ENCODE measurements around the gene GNA15.
A peak's percentile ranks its signal among the peaks of the same experiment; 100 is the strongest.
"Not testable (repeated sequence)": the region's sequence is repeated elsewhere in the genome, so short reads cannot be mapped to it uniquely, and the experiment has no call there.

The GNA15 gene, protein sequence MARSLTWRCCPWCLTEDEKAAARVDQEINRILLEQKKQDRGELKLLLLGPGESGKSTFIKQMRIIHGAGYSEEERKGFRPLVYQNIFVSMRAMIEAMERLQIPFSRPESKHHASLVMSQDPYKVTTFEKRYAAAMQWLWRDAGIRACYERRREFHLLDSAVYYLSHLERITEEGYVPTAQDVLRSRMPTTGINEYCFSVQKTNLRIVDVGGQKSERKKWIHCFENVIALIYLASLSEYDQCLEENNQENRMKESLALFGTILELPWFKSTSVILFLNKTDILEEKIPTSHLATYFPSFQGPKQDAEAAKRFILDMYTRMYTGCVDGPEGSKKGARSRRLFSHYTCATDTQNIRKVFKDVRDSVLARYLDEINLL

GRCh38 chr19:3135961-3136683 is at the start of gene GNA15:
GNA15 (plus strand) TSS chr19:3136033; CDS start chr19:3136451, 418 bp downstream.
- no peaks in the 10 kb centered on the region for H3K36me3 Mint-ChIP-seq (ENCODE audit: low read depth)
- TF ChIP-seq CTCF (IDR thresholded peaks at IDR 0.05) = no peak
- H3K27ac Mint-ChIP-seq = no peak within 1 kb of the TSS
- H3K4me1 Mint-ChIP-seq = peaks cover 5% of the 10 kb centered on the region
- H3K9me3 Mint-ChIP-seq = peaks cover 5% of the 10 kb centered on the region
- no peak within 1 kb of the TSS for H3K4me3 Mint-ChIP-seq
- H3K27me3 Mint-ChIP-seq (ENCODE audit: low read depth, poor library complexity) = peaks cover 26% of the 10 kb centered on the region
- no peak for DNase-seq

DNA sequence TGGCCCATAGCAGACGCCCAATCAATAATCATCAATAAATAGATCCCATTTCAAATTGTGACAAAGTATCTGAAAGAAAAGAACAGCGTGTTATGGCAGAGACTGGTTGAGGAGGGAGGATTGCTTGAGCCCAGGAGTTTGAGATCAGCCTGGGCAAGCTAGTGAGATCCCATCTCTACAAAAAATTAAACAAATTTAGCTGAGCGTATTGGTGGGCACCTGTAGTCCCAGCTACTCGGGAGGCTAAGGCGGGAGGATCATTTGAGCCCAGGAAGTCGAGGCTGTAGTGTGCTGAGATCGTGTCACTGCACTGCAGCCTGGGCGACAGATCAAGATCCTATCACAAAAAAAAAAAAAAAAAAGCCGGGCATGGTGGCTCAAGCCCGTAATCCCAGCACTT is 48.1 kb upstream of the GNA15 start:
- Mint-ChIP-seq H3K27ac (no peak overlapping the region), H3K4me1 (no peaks in the 10 kb centered on the region), H3K27me3 (ENCODE audit: low read depth, poor library complexity) (peaks cover 24% of the 10 kb centered on the region), H3K36me3 (ENCODE audit: low read depth) (no peaks in the 10 kb centered on the region), H3K4me3 (no peak overlapping the region), H3K9me3 (no peaks in the 10 kb centered on the region)
- DNase-seq = no peak
- no peak for TF ChIP-seq CTCF (IDR thresholded peaks at IDR 0.05)

GRCh38 chr19:3089299-3089855 is 46.5 kb upstream of the GNA15 start:
- H3K4me3 Mint-ChIP-seq; DNase-seq; H3K9me3 Mint-ChIP-seq; H3K4me1 Mint-ChIP-seq; H3K27ac Mint-ChIP-seq; H3K36me3 Mint-ChIP-seq (ENCODE audit: low read depth): not testable (repeated sequence)
- H3K27me3 Mint-ChIP-seq (ENCODE audit: low read depth, poor library complexity) = peaks cover 23% of the 10 kb centered on the region

DNA sequence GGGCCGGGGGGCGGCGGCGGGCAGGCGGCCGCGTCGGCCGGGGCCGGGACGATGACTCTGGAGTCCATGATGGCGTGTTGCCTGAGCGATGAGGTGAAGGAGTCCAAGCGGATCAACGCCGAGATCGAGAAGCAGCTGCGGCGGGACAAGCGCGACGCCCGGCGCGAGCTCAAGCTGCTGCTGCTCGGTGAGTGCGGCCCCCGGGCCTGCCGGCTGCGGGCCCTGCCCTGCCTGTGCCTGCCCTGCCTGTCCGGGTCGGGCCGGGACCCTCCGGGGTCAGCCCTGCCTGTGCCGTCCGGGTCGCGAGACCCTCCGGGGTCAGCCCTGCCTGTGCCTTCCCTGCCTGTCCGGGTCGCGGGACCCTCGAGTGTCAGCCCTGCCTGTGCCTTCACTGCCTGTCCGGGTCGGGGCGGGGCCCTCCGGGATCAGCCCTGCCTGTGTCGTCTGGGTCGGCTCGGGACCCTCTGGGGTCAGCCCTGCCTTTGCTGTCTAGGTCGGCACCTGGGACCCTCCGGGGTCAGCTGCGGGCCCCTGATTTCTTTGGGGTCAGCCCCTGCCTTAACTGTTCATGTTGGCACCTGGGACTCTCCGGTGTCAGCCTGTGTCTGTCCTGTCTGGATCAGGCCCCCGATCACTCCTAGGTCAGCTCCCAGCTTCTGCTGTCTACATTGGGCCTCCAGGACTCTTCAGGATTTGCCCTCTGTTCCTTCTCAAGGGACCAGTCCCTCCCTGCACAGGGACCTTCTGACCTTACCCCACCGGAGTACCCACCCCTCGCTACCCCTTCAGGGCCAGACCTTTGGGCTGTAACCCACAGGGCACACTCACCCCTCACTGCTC is 41.0 kb upstream of the GNA15 start:
- Mint-ChIP-seq H3K4me1 (peaks cover 17% of the 10 kb centered on the region), H3K4me3 (peak overlapping the region; percentile 88), H3K9me3 (no peaks in the 10 kb centered on the region), H3K27me3 (ENCODE audit: low read depth, poor library complexity) (peaks cover 18% of the 10 kb centered on the region), H3K27ac (no peak overlapping the region), H3K36me3 (ENCODE audit: low read depth) (no peaks in the 10 kb centered on the region)
- no peak for TF ChIP-seq CTCF (IDR thresholded peaks at IDR 0.05)
- peak; percentile 46 for DNase-seq

- Mint-ChIP-seq H3K4me1 (peaks cover 17% of the 10 kb centered on the region), H3K9me3 (no peaks in the 10 kb centered on the region), H3K27ac (no peak overlapping the region), H3K4me3 (peak overlapping the region; percentile 88), H3K27me3 (ENCODE audit: low read depth, poor library complexity) (peaks cover 18% of the 10 kb centered on the region), H3K36me3 (ENCODE audit: low read depth) (no peaks in the 10 kb centered on the region)
- no peak for TF ChIP-seq CTCF (IDR thresholded peaks at IDR 0.05)
- peak; percentile 71 for DNase-seq
Measured at GRCh38 chr19:3095441-3096191, 40.2 kb upstream of the GNA15 start.

Data from nephron progenitor cell (in vitro differentiated cells).